ENCODE data around the gene GNAQ. TPM values are rescaled to one million over a fixed set of nuclear protein-coding genes. Genes with fewer than 3 reads are reported as not detected.
"Not testable (repeated sequence)": the region's sequence is repeated elsewhere in the genome, so short reads cannot be mapped to it uniquely, and the experiment has no call there.

The GNAQ gene
- total and polyA plus RNA-seq, 9 donors = 22.0 to 72.2 (median 53.1) TPM

- no peak overlapping the region for H3K27ac ChIP-seq
- H3K9me3 ChIP-seq = no peaks in the 10 kb centered on the region
- no peaks in the 10 kb centered on the region for H3K36me3 ChIP-seq
- intact Hi-C loops (cut with DNase I) = no loop called here
- TF ChIP-seq EP300 (IDR thresholded peaks at IDR 0.05) (no peak), POLR2A (IDR thresholded peaks at IDR 0.05) (no peak), CTCF (IDR thresholded peaks at IDR 0.05) (no peak)
- no peak for DNase-seq
- no peaks in the 10 kb centered on the region for H3K27me3 ChIP-seq
- no peak overlapping the region for H3K4me3 ChIP-seq
- H3K4me1 ChIP-seq (ENCODE audit: insufficient read depth) = peaks cover 8% of the 10 kb centered on the region
These were observed 148.5 kb downstream of the GNAQ start for GRCh38 chr9:77883133-77883532.

- intact Hi-C loops (cut with DNase I) = no loop called here
- H3K9me3 ChIP-seq = no peaks in the 10 kb centered on the region
- H3K36me3 ChIP-seq = no peaks in the 10 kb centered on the region
- H3K27ac ChIP-seq = no peak overlapping the region
- peaks cover 8% of the 10 kb centered on the region for H3K4me1 ChIP-seq (ENCODE audit: insufficient read depth)
- TF ChIP-seq EP300 (IDR thresholded peaks at IDR 0.05) (no peak), CTCF (IDR thresholded peaks at IDR 0.05) (no peak), POLR2A (IDR thresholded peaks at IDR 0.05) (no peak)
- H3K27me3 ChIP-seq = no peaks in the 10 kb centered on the region
- 70 to 77% (median 74%) methylated on average over 4 of the region's 4 CpGs for WGBS, 3 donors
- H3K4me3 ChIP-seq = no peak overlapping the region
- DNase-seq = no peak
These were observed 149.3 kb downstream of the GNAQ start for GRCh38 chr9:77882294-77882693.

GRCh38 chr9:77881634-77882033, 150.0 kb downstream of the GNAQ start:
- H3K9me3 ChIP-seq; H3K4me3 ChIP-seq; H3K27ac ChIP-seq; H3K27me3 ChIP-seq; H3K36me3 ChIP-seq; intact Hi-C loops (cut with DNase I); DNase-seq; H3K4me1 ChIP-seq (ENCODE audit: insufficient read depth): not testable (repeated sequence)
- WGBS, 3 donors = 93 to 96% (median 94%) methylated on average over 8 of the region's 8 CpGs

- no peak for TF ChIP-seq EP300 (IDR thresholded peaks at IDR 0.05)
- no peak for TF ChIP-seq CTCF (IDR thresholded peaks at IDR 0.05)
- TF ChIP-seq POLR2A (IDR thresholded peaks at IDR 0.05) = no peak
- 78 to 88% (median 79%) methylated on average over 8 of the region's 8 CpGs for WGBS, 3 donors
- peaks cover 11% of the 10 kb centered on the region for H3K4me1 ChIP-seq (ENCODE audit: insufficient read depth)
These were observed 150.5 kb downstream of the GNAQ start for GRCh38 chr9:77881111-77881510.

GRCh38 chr9:77879437-77879943, 152.1 kb downstream of the GNAQ start:
- peaks cover 12% of the 10 kb centered on the region for H3K4me1 ChIP-seq (ENCODE audit: insufficient read depth)
- no peak overlapping the region for H3K4me3 ChIP-seq
- TF ChIP-seq EP300 (IDR thresholded peaks at IDR 0.05) (no peak), CTCF (IDR thresholded peaks at IDR 0.05) (no peak), POLR2A (IDR thresholded peaks at IDR 0.05) (no peak)
- intact Hi-C loops (cut with DNase I) = no loop called here
- H3K27me3 ChIP-seq = no peaks in the 10 kb centered on the region
- H3K9me3 ChIP-seq = no peaks in the 10 kb centered on the region
- 70 to 81% (median 77%) methylated on average over 8 of the region's 8 CpGs for WGBS, 3 donors
- H3K36me3 ChIP-seq = no peaks in the 10 kb centered on the region
- no peak overlapping the region for H3K27ac ChIP-seq
- no peak for DNase-seq

More at GRCh38 chr9:77881111-77881510, 150.5 kb downstream of the GNAQ start:
- DNase-seq = no peak
- H3K36me3 ChIP-seq = no peaks in the 10 kb centered on the region
- H3K27ac ChIP-seq = no peak overlapping the region
- no peak overlapping the region for H3K4me3 ChIP-seq
- H3K27me3 ChIP-seq = no peaks in the 10 kb centered on the region
- intact Hi-C loops (cut with DNase I) = no loop called here
- no peaks in the 10 kb centered on the region for H3K9me3 ChIP-seq

- H3K27me3 ChIP-seq; H3K4me1 ChIP-seq (ENCODE audit: insufficient read depth); DNase-seq; H3K36me3 ChIP-seq; H3K4me3 ChIP-seq; H3K9me3 ChIP-seq; intact Hi-C loops (cut with DNase I); H3K27ac ChIP-seq: not testable (repeated sequence)
- WGBS, 3 donors = 84 to 92% (median 91%) methylated on average over 5 of the region's 5 CpGs
These were observed 152.8 kb downstream of the GNAQ start for GRCh38 chr9:77878793-77879192.
